ENCODE results near the gene THRA. TPM values are rescaled to one million over a fixed set of nuclear protein-coding genes. Genes with fewer than 3 reads are reported as not detected.

Gene THRA
- total and polyA plus RNA-seq, 9 of the 15 experiments (the other 6 are each of a cell fraction or from before 2014, with no cell fraction given): 0.34 to 23.4 (median 12.7) TPM

DNA sequence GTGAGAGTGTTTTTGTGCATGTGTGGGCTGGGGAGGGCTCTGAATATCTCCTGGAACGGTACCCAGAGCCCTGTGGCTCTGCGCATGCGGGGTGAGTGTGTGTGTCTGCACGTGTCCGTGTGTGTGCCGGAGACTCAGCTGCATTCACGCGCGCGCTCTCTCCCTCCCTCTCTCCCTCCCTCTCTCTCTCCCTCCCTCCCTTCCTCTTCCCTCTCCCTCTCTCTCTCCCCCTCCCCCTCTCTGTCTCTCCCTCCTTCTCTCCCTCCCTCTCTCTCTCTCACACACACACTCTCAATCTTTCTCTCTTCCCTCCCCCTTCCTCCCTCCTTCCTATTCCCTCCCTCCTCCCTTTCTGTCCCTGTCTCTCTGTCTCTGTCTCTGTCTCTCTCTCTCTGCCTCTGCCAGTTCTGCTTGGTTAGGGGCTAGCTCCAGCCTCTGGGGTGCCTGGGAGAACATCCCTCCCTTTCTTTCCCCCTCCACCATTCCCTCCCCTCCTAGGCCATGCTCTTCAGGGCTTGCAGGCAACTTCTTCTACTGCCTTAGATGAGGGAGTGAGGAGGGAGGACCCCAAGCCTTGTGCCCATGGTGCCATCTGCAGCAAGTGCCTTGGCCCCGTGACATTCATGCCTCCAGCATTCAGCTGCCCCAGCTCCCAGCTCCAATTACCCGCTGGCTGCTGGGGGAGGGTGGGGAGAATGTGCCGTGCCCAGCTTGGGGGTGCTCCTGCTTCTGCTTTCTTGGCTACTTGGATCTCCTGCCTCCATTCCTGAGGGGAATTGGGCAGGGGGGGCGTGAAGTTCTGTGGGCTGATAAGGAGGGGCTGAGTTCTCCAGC, 6.4 kb downstream of the THRA start (continued):
- peak; percentile 57 for TF ChIP-seq MEIS2 (IDR thresholded peaks at IDR 0.05; ENCODE audit: partially characterized antibody)
- TF ChIP-seq HDGF (IDR thresholded peaks at IDR 0.05): peak; percentile 86; the same call in 1 of the 2 replicates
- no peak for TF ChIP-seq DDX20 (tag; IDR thresholded peaks at IDR 0.05; ENCODE audit: low read depth)
- TF ChIP-seq PCBP2 (IDR thresholded peaks at IDR 0.05; ENCODE audit: low read depth, low read length, poor library complexity, severe bottlenecking): peak; percentile 61
- TF ChIP-seq, protein P1, sequence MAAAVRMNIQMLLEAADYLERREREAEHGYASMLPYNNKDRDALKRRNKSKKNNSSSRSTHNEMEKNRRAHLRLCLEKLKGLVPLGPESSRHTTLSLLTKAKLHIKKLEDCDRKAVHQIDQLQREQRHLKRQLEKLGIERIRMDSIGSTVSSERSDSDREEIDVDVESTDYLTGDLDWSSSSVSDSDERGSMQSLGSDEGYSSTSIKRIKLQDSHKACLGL (CRISPR knock-in tag; IDR thresholded peaks at IDR 0.05; ENCODE audit: borderline replicate concordance, poor library complexity, severe bottlenecking): peak; percentile 49
- TF ChIP-seq ELF4 (CRISPR knock-in tag; IDR thresholded peaks at IDR 0.05): peak; percentile 46; the same call in 1 of the 2 replicates
- TF ChIP-seq, protein P2, sequence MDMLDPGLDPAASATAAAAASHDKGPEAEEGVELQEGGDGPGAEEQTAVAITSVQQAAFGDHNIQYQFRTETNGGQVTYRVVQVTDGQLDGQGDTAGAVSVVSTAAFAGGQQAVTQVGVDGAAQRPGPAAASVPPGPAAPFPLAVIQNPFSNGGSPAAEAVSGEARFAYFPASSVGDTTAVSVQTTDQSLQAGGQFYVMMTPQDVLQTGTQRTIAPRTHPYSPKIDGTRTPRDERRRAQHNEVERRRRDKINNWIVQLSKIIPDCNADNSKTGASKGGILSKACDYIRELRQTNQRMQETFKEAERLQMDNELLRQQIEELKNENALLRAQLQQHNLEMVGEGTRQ (CRISPR knock-in tag; IDR thresholded peaks at IDR 0.05): no peak; the same call in 1 of the 2 replicates
- TF ChIP-seq DPF2 (IDR thresholded peaks at IDR 0.05): peak; percentile 85
- TF ChIP-seq DIDO1 (tag; IDR thresholded peaks at IDR 0.05; ENCODE audit: low read depth): peak; percentile 29; the same call in 1 of the 2 replicates
- TF ChIP-seq, protein P3, sequence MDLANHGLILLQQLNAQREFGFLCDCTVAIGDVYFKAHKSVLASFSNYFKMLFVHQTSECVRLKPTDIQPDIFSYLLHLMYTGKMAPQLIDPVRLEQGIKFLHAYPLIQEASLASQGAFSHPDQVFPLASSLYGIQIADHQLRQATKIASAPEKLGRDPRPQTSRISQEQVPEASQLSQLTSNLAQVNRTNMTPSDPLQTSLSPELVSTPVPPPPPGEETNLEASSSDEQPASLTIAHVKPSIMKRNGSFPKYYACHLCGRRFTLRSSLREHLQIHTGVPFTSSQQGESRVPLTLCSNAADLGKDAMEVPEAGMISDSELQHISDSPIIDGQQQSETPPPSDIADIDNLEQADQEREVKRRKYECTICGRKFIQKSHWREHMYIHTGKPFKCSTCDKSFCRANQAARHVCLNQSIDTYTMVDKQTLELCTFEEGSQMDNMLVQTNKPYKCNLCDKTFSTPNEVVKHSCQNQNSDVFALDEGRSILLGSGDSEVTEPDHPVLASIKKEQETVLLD (IDR thresholded peaks at IDR 0.05): peak; percentile 94
- TF ChIP-seq MTA2 (IDR thresholded peaks at IDR 0.05; ENCODE audit: low read depth): peak; percentile 59
- TF ChIP-seq BCOR (IDR thresholded peaks at IDR 0.05): peak; percentile 70
- TF ChIP-seq POLR2B (IDR thresholded peaks at IDR 0.05; ENCODE audit: low read depth, partially characterized antibody): peak; percentile 22
- TF ChIP-seq OTX1 (CRISPR knock-in tag; IDR thresholded peaks at IDR 0.05): peak; percentile 90
- no peak for TF ChIP-seq KAT7 (CRISPR knock-in tag; IDR thresholded peaks at IDR 0.05; ENCODE audit: borderline replicate concordance)
- peak; percentile 64; the same call in 1 of the 2 replicates for TF ChIP-seq NFRKB (IDR thresholded peaks at IDR 0.05; ENCODE audit: low read depth)
- TF ChIP-seq, protein P4, sequence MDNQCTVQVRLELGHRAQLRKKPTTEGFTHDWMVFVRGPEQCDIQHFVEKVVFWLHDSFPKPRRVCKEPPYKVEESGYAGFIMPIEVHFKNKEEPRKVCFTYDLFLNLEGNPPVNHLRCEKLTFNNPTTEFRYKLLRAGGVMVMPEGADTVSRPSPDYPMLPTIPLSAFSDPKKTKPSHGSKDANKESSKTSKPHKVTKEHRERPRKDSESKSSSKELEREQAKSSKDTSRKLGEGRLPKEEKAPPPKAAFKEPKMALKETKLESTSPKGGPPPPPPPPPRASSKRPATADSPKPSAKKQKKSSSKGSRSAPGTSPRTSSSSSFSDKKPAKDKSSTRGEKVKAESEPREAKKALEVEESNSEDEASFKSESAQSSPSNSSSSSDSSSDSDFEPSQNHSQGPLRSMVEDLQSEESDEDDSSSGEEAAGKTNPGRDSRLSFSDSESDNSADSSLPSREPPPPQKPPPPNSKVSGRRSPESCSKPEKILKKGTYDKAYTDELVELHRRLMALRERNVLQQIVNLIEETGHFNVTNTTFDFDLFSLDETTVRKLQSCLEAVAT (IDR thresholded peaks at IDR 0.05): peak; percentile 76 to 79; a peak in 2 of 4 replicates
- peak; percentile 94 for TF ChIP-seq ZNF444 (CRISPR knock-in tag; IDR thresholded peaks at IDR 0.05)
- TF ChIP-seq NCOA4 (IDR thresholded peaks at IDR 0.05; ENCODE audit: partially characterized antibody): peak; percentile 63
- peak in 1 of 2 experiments; percentile 99; a peak in 2 of 4 replicates for TF ChIP-seq KDM1A (IDR thresholded peaks at IDR 0.05)
- TF ChIP-seq FOXA3 (CRISPR knock-in tag; conservative IDR thresholded peaks at IDR 0.05 in 1 of 2, IDR thresholded peaks at IDR 0.05 in 1 of 2): no peak
- TF ChIP-seq, protein P5, sequence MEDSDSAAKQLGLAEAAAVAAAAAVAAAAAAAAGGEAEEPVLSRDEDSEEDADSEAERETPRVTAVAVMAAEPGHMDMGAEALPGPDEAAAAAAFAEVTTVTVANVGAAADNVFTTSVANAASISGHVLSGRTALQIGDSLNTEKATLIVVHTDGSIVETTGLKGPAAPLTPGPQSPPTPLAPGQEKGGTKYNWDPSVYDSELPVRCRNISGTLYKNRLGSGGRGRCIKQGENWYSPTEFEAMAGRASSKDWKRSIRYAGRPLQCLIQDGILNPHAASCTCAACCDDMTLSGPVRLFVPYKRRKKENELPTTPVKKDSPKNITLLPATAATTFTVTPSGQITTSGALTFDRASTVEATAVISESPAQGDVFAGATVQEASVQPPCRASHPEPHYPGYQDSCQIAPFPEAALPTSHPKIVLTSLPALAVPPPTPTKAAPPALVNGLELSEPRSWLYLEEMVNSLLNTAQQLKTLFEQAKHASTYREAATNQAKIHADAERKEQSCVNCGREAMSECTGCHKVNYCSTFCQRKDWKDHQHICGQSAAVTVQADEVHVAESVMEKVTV (CRISPR knock-in tag; IDR thresholded peaks at IDR 0.05): no peak
- TF ChIP-seq NFIX (CRISPR knock-in tag; IDR thresholded peaks at IDR 0.05; ENCODE audit: low read depth): no peak

All from K562 (cell line).